ENCODE results near the gene FZD4. TPM values are rescaled to one million over a fixed set of nuclear protein-coding genes. Genes with fewer than 3 reads are reported as not detected.
"Not testable (repeated sequence)": the region's sequence is repeated elsewhere in the genome, so short reads cannot be mapped to it uniquely, and the experiment has no call there.

FZD4 gene
- total and polyA plus RNA-seq, 2 experiments from 2014 or later, result 7.7 to 18.9 TPM

DNA sequence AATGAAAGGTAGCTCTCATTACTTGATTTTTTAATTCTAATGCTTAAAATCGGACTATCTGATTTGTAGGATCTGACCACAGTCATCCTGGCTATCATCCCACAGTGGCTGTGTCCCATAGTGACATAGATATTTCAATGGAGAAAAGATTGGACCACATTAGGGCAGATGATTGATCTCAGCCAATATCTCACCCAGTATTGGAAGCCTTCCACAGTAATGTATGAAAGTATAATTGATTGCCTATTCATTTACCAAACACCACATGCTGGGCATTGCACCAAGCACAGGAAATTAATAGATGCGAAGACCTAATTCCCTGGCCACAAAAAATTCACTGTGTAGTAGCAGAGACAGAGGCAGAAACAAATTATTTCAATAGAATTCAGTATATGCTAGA lies 37.6 kb downstream of the FZD4 start:
- Histone ChIP-seq H3K27me3 (no peaks in the 10 kb centered on the region), H3K9me2 (replicated peaks; ENCODE audit: insufficient read depth) (no peaks in the 10 kb centered on the region), H3K4me2 (no peak overlapping the region), H2AFZ (no peak overlapping the region), H3K79me2 (no peaks in the 10 kb centered on the region), H4K20me1 (ENCODE audit: insufficient read depth, poor library complexity, severe bottlenecking) (no peaks in the 10 kb centered on the region), H3K4me3 (no peak overlapping the region), H3K36me3 (replicated peaks; ENCODE audit: insufficient read depth, low read depth) (no peaks in the 10 kb centered on the region), H3K27ac (no peak overlapping the region), H3K4me1 (ENCODE audit: insufficient read depth) (peaks cover 5% of the 10 kb centered on the region), H3K9me3 (ENCODE audit: low read depth) (no peaks in the 10 kb centered on the region)
- no peak for DNase-seq (ENCODE audit: low spot score)
- WGBS (ENCODE audit: low lambda C conversion rate, missing lambda C conversion rate), result 93% methylated on average over 2 of the region's 2 CpGs
- TF ChIP-seq EZH2phosphoT487 (IDR thresholded peaks at IDR 0.05; ENCODE audit: low read depth, severe bottlenecking, unreplicated experiment), result no peak
- TF ChIP-seq, protein P1, sequence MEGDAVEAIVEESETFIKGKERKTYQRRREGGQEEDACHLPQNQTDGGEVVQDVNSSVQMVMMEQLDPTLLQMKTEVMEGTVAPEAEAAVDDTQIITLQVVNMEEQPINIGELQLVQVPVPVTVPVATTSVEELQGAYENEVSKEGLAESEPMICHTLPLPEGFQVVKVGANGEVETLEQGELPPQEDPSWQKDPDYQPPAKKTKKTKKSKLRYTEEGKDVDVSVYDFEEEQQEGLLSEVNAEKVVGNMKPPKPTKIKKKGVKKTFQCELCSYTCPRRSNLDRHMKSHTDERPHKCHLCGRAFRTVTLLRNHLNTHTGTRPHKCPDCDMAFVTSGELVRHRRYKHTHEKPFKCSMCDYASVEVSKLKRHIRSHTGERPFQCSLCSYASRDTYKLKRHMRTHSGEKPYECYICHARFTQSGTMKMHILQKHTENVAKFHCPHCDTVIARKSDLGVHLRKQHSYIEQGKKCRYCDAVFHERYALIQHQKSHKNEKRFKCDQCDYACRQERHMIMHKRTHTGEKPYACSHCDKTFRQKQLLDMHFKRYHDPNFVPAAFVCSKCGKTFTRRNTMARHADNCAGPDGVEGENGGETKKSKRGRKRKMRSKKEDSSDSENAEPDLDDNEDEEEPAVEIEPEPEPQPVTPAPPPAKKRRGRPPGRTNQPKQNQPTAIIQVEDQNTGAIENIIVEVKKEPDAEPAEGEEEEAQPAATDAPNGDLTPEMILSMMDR (IDR thresholded peaks at IDR 0.05; ENCODE audit: poor library complexity), result no peak
- no peak for TF ChIP-seq EZH2 (IDR thresholded peaks at IDR 0.05; ENCODE audit: borderline replicate concordance)

DNA sequence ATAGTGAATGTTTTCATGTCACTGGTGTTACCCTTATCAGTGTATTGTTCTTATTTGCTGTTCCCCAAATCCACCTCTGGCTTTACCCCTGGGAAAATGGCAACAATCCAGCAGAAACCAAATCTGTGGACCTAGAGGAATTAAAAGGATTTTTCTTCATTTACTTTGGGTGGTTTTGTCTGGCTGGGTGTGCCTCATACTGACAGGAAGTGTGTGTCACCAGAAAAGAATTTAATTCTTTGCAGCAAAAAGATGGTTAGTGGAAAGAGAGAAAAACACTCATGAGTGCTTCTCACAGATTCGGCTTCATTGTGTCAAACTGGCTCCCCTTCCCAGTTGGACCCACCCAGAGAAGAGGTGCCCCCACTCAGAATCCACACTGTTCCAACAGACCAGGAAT lies 38.9 kb downstream of the FZD4 start:
- Histone ChIP-seq H2AFZ (peak overlapping the region; percentile 18), H3K4me3 (no peak overlapping the region), H3K4me2 (no peak overlapping the region), H3K4me1 (ENCODE audit: insufficient read depth) (peaks cover 5% of the 10 kb centered on the region), H4K20me1 (ENCODE audit: insufficient read depth, poor library complexity, severe bottlenecking) (no peaks in the 10 kb centered on the region), H3K27me3 (no peaks in the 10 kb centered on the region), H3K27ac (peak overlapping the region; percentile 76), H3K36me3 (replicated peaks; ENCODE audit: insufficient read depth, low read depth) (no peaks in the 10 kb centered on the region), H3K79me2 (no peaks in the 10 kb centered on the region), H3K9me2 (replicated peaks; ENCODE audit: insufficient read depth) (no peaks in the 10 kb centered on the region), H3K9me3 (ENCODE audit: low read depth) (no peaks in the 10 kb centered on the region)
- DNase-seq (ENCODE audit: low spot score), result no peak
- no peak for TF ChIP-seq EZH2phosphoT487 (IDR thresholded peaks at IDR 0.05; ENCODE audit: low read depth, severe bottlenecking, unreplicated experiment)
- no peak for TF ChIP-seq EZH2 (IDR thresholded peaks at IDR 0.05; ENCODE audit: borderline replicate concordance)
- TF ChIP-seq, protein P1 (IDR thresholded peaks at IDR 0.05; ENCODE audit: poor library complexity), result no peak
- 33% methylated on average over 1 of the region's 1 CpG for WGBS (ENCODE audit: low lambda C conversion rate, missing lambda C conversion rate)

- 33% methylated on average over 1 of the region's 1 CpG for WGBS (ENCODE audit: low lambda C conversion rate, missing lambda C conversion rate)
- H3K27ac ChIP-seq, result peak overlapping the region; percentile 46
- H3K9me3 ChIP-seq (ENCODE audit: low read depth); H2AFZ ChIP-seq; H3K36me3 ChIP-seq (replicated peaks; ENCODE audit: insufficient read depth, low read depth); H3K9me2 ChIP-seq (replicated peaks; ENCODE audit: insufficient read depth); H3K27me3 ChIP-seq; H4K20me1 ChIP-seq (ENCODE audit: insufficient read depth, poor library complexity, severe bottlenecking); DNase-seq (ENCODE audit: low spot score); H3K4me3 ChIP-seq; H3K79me2 ChIP-seq; H3K4me2 ChIP-seq; H3K4me1 ChIP-seq (ENCODE audit: insufficient read depth): not testable (repeated sequence)
These were observed 39.3 kb downstream of the FZD4 start for GRCh38 chr11:86915850-86916249.

DNA sequence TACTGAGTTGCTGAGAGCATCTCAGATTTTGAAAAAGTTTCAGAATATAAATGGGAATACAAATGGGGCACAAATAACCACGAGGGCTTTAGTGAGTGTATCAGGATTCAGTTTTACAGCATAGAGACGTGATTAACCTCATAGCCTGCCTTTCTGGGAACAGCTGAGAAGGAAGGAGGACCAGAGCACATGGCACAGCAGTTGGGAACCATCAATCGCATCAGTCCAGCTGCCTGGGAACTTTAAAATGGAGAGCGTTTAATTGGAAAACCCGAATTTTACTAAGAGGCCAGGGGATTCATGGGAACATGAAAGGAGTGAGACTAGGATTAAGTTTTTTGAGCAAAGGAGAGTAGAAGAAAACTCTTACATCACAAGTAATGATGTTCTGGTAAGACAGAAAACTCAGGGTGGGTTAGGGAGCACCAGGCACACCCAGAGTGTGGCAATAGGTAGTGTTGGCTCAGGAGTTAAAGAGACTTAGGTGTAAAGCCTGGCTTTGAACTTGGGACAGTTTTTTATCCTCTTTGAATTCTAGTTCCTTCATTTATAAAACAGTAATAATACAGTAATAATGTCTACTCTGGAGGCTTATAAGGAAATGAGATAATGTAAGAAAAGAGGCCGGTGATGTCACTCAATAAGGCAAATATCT lies 40.2 kb downstream of the FZD4 start:
- Histone ChIP-seq H3K79me2 (no peaks in the 10 kb centered on the region), H3K9me2 (replicated peaks; ENCODE audit: insufficient read depth) (no peaks in the 10 kb centered on the region), H2AFZ (no peak overlapping the region), H3K9me3 (ENCODE audit: low read depth) (no peaks in the 10 kb centered on the region), H3K27me3 (no peaks in the 10 kb centered on the region), H4K20me1 (ENCODE audit: insufficient read depth, poor library complexity, severe bottlenecking) (no peaks in the 10 kb centered on the region), H3K4me1 (ENCODE audit: insufficient read depth) (peaks cover 5% of the 10 kb centered on the region), H3K36me3 (replicated peaks; ENCODE audit: insufficient read depth, low read depth) (no peaks in the 10 kb centered on the region), H3K4me3 (no peak overlapping the region), H3K4me2 (no peak overlapping the region), H3K27ac (no peak overlapping the region)
- TF ChIP-seq EZH2phosphoT487 (IDR thresholded peaks at IDR 0.05; ENCODE audit: low read depth, severe bottlenecking, unreplicated experiment), result no peak
- TF ChIP-seq, protein P1 (IDR thresholded peaks at IDR 0.05; ENCODE audit: poor library complexity), result no peak
- TF ChIP-seq EZH2 (IDR thresholded peaks at IDR 0.05; ENCODE audit: borderline replicate concordance), result no peak
- no peak for DNase-seq (ENCODE audit: low spot score)
- 76% methylated on average over 6 of the region's 6 CpGs for WGBS (ENCODE audit: low lambda C conversion rate, missing lambda C conversion rate)
